T-cell (primary cell): Measurements from ENCODE around the gene RAB33A. TPM values are rescaled to one million over a fixed set of nuclear protein-coding genes. Genes with fewer than 3 reads are reported as not detected.

Experiments
- ATAC-seq, 4 experiments: fragments of 200-7000 bp in 3 of 4; fragments of 150-1000 bp in 1 of 4; cut with Tn5 transposase; replicated peaks in 1 of 4; 1 replicate in 3 of 4; 2 replicates in 1 of 4; pipeline ENCODE4 v1.10.0; 2021; ENCODE audit warnings: moderate library complexity in 3 of 4, mild to moderate bottlenecking in 2 of 4, moderate number of reproducible peaks in 1 of 4
- CTCF ChIA-PET, 2 donors: fragments of 300-600 bp; sonication (Branson Sonifier 250); formaldehyde crosslinking; loops; one replicate each; lab custom pipeline; 2022; ENCODE audit warnings: antibody characterized with exemption in 2 of 2; lab: Charles Lee
- POLR2A ChIA-PET, 2 donors: fragments of 300-600 bp; sonication (Branson Sonifier 250); formaldehyde crosslinking; loops; one replicate each; lab custom pipeline; 2022; ENCODE audit warnings: antibody characterized with exemption in 2 of 2; lab: Charles Lee
- DNase-seq, 35 experiments: peaks; one replicate each; pipeline versions ENCODE4 v3.0.0 to v3.0.0-alpha.2; 2013 to 2023
- H3K27ac ChIP-seq: one replicate; pipeline ENCODE4 v1.5.1; 2013; ENCODE audit warnings: low read length
- H3K27me3 ChIP-seq, 2 experiments: replicated peaks in 1 of 2; 1 replicate in 1 of 2; 2 replicates in 1 of 2; pipeline versions ENCODE4 v1.6.1 to v1.7.0; 2013; ENCODE audit warnings: low read length in 1 of 2, mixed read lengths in 1 of 2; ENCODE audit not compliant: control insufficient read depth in 2 of 2, insufficient read depth in 2 of 2; ENCODE audit errors: extremely low read depth in 1 of 2
- H3K36me3 ChIP-seq, 2 donors: 1 replicate in 1 of 2; 2 replicates in 1 of 2; pipeline versions ENCODE4 v1.6.1 to v1.7.0; 2013; ENCODE audit warnings: low read length in 1 of 2; ENCODE audit not compliant: control insufficient read depth in 2 of 2, insufficient read depth in 1 of 2; ENCODE audit errors: extremely low read depth in 1 of 2
- H3K4me1 ChIP-seq, 2 experiments: 1 replicate in 1 of 2; 2 replicates in 1 of 2; pipeline versions ENCODE4 v1.6.1 to v1.7.0; 2013; ENCODE audit warnings: low read length in 2 of 2, mixed read lengths in 1 of 2; ENCODE audit not compliant: insufficient read depth in 2 of 2, control insufficient read depth in 1 of 2; ENCODE audit errors: extremely low read depth in 1 of 2
- H3K4me3 ChIP-seq, 2 donors: 1 replicate in 1 of 2; 2 replicates in 1 of 2; pipeline versions ENCODE4 v1.5.1 to v1.7.0; 2013; ENCODE audit warnings: mild to moderate bottlenecking in 2 of 2, low read length in 1 of 2, moderate library complexity in 1 of 2; ENCODE audit not compliant: control insufficient read depth in 1 of 2; ENCODE audit errors: extremely low read depth in 1 of 2
- H3K9me3 ChIP-seq: 2 replicates; pipeline ENCODE4 v1.7.0; 2013
- H3K27ac Mint-ChIP-seq, 2 donors: one replicate each; pipeline ENCODE4 v1.8.0; 2020 to 2021; ENCODE audit warnings: mild to moderate bottlenecking in 2 of 2, mixed read lengths in 2 of 2
- H3K27me3 Mint-ChIP-seq, 2 donors: one replicate each; pipeline ENCODE4 v1.8.0; 2021 to 2022; ENCODE audit warnings: mixed read lengths in 2 of 2
- H3K36me3 Mint-ChIP-seq: one replicate; pipeline ENCODE4 v1.8.0; 2021; ENCODE audit warnings: mixed read lengths
- H3K4me1 Mint-ChIP-seq, 3 donors: one replicate each; pipeline ENCODE4 v1.8.0; 2020 to 2022; ENCODE audit warnings: mixed read lengths in 3 of 3, mild to moderate bottlenecking in 1 of 3
- H3K4me3 Mint-ChIP-seq, 3 donors: one replicate each; pipeline ENCODE4 v1.8.0; 2020 to 2022; ENCODE audit warnings: mild to moderate bottlenecking in 3 of 3, mixed read lengths in 3 of 3, moderate library complexity in 3 of 3
- H3K9me3 Mint-ChIP-seq, 3 donors: one replicate each; pipeline ENCODE4 v1.8.0; 2020 to 2022; ENCODE audit warnings: mixed read lengths in 3 of 3
- WGBS: methylation state at CpG from one replicate; pipeline ENCODE4 v1.1.5; 2013; ENCODE audit warnings: missing lambda C conversion rate; ENCODE audit not compliant: insufficient coverage; 5-methylcytosine and 5-hydroxymethylcytosine counted together
- total RNA-seq, 35 experiments: library from RNA in 6 of 35; stranded (reverse) in 6 of 35; fragments of 120-200 nt in 1 of 35; gene quantifications; one replicate each; pipeline versions ENCODE4 v1.2.1 to v1.2.4 and lab custom pipeline; 2013 to 2026

Gene RAB33A
- total RNA-seq, 5 donors from 2014 or later (not counting 1 experiment from before 2014, with no cell fraction given) = 4.4 to 16.6 (median 13.9) TPM

DNA sequence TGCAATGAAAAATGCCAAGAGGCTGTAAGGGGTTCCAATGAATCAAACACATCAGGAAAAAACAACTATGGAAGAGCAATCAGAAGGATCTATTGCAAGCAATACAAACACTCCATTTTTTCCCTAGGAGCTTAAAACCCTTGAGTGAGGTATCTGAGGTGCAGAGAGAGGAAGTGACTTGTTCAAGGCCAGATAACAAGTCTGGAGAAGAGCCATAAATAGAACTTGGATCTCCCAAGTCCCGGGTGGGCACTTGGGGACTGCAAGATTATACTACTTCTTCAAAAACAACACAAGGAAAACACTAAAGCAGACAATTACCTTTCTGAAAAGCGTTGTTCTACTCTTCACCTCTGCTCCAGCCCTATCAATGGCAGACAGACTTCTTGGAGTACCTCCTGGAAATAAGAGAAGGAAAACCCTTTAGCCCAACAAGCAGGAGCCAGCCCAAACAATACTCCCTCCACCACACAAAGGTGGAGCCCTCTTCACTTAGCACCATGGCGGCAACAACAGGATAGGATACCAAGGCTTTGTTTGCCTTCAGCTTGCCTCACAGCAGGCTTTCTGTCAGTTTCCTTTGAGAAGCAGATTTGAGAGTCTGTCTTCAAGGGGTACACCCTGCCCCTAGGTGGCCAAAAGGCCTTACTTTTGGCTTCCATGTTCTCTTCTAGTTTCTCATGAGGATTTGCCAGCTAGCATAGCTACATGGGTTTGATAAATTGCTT is 32.1 kb upstream of the RAB33A start:
- CTCF ChIA-PET = interaction anchor here in 1 of 2 donors (0.5 to 0.6 kb wide), 2 partner anchors 29 to 111 kb away, joined by 3 read pairs; no protein-coding TSS in a partner anchor
- no CpG with 5 or more reads among the region's 3 CpGs for WGBS

DNA sequence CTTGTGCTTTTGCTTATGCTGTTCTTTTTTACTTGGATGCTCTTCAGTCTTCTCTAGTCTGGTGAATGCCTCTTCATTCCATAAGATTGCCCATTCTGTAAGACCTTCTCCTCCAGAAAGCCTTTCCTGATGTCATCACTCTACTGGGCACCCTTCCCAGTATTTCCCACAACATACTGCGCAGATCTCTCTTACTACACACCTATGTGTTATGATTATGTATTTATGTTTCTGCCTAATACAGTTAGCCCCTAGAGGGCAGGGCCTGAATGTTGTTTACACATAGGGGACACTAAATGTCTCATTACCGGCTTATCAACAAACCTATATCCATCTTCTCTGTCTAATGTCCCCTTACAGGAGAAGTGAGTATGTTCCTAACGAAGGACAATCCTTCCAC is 27.3 kb upstream of the RAB33A start:
- H3K27ac Mint-ChIP-seq = no peak overlapping the region
- no peaks in the 10 kb centered on the region for H3K4me1 Mint-ChIP-seq
- Histone ChIP-seq H3K36me3 (peaks cover 4 to 44% of the 10 kb centered on the region in 2 donors), H3K27ac (no peak overlapping the region), H3K27me3 (no peaks in the 10 kb centered on the region), H3K9me3 (no peaks in the 10 kb centered on the region), H3K4me1 (no peaks in the 10 kb centered on the region), H3K4me3 (no peak overlapping the region)
- CTCF ChIA-PET = no interaction called here
- no peak overlapping the region for H3K4me3 Mint-ChIP-seq
- POLR2A ChIA-PET = interaction anchor here in 1 of 2 donors (0.6 kb wide), 1 partner anchor 117 kb away, joined by 4 read pairs; no protein-coding TSS in a partner anchor
- WGBS = 86% methylated on average over 1 of the region's 3 CpGs
- ATAC-seq (no peak), DNase-seq (peak in 1 of 35 experiments; percentile 10)
- H3K36me3 Mint-ChIP-seq = peaks cover 39% of the 10 kb centered on the region
- peaks cover 0 to 8% of the 10 kb centered on the region in 2 donors for H3K27me3 Mint-ChIP-seq
- H3K9me3 Mint-ChIP-seq = no peaks in the 10 kb centered on the region

More for the DNA sequence above, 32.1 kb upstream of the RAB33A start:
- peaks cover 4 to 45% of the 10 kb centered on the region in 2 donors for H3K36me3 ChIP-seq
- no peak for ATAC-seq
- H3K4me1 Mint-ChIP-seq = no peaks in the 10 kb centered on the region
- peaks cover 37% of the 10 kb centered on the region for H3K36me3 Mint-ChIP-seq
- no peak overlapping the region for H3K4me3 ChIP-seq
- H3K27ac ChIP-seq = no peak overlapping the region
- no peak for DNase-seq
- H3K4me1 ChIP-seq = no peaks in the 10 kb centered on the region
- no peak overlapping the region for H3K27ac Mint-ChIP-seq
- no peaks in the 10 kb centered on the region for H3K9me3 ChIP-seq
- POLR2A ChIA-PET = no interaction called here
- H3K9me3 Mint-ChIP-seq = no peaks in the 10 kb centered on the region
- H3K27me3 ChIP-seq = no peaks in the 10 kb centered on the region
- H3K27me3 Mint-ChIP-seq = peaks cover 0 to 12% of the 10 kb centered on the region in 2 donors
- H3K4me3 Mint-ChIP-seq = no peak overlapping the region

DNA sequence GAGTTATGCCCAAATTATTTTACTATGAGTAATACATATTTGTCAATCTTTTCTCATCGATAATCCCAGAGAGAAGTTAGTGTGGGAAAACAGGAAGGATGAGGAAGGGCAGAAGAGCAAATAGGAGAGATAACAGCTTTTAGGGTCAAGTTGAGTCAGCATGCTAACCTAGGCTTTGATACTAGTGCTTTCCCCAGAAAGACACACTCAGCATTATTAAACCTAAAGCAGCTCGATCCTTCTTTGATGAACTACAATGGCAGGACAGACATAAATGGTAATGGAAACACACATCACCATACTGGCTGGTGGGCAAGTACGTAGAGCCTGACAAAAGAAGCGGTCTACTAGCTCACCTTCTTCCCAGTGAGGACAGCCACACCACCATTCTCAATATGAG is 26.6 kb upstream of the RAB33A start:
- Mint-ChIP-seq H3K27me3 (peaks cover 0 to 8% of the 10 kb centered on the region in 2 donors), H3K4me1 (no peaks in the 10 kb centered on the region), H3K9me3 (no peaks in the 10 kb centered on the region), H3K27ac (no peak overlapping the region), H3K36me3 (peaks cover 37% of the 10 kb centered on the region), H3K4me3 (no peak overlapping the region)
- DNase-seq = no peak
- Histone ChIP-seq H3K27ac (no peak overlapping the region), H3K4me3 (no peak overlapping the region), H3K9me3 (no peaks in the 10 kb centered on the region), H3K27me3 (no peaks in the 10 kb centered on the region), H3K36me3 (peaks cover 4 to 38% of the 10 kb centered on the region in 2 donors), H3K4me1 (no peaks in the 10 kb centered on the region)
- ChIA-PET CTCF (no interaction called here), POLR2A (no interaction called here)
- no peak for ATAC-seq
- no CpG with 5 or more reads among the region's 4 CpGs for WGBS

DNA sequence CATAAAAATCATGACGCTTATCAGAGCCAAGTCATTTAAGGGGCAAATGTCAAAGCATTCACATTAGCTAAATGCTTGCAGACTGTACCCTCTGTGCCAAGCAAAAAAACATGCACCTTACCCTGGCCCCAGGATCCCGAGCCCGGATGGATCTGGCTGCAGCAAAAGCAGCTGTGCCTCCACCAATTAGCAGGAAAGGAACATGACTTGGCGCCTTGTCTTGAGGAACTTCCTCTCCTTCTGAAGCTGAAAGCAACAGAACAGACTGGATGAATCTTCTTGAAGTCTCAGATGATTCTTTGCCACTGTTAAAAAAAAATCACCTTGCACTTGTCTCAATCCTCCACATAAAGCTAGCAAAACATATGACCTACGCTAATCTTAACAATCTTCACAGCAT is 24.1 kb upstream of the RAB33A start:
- Mint-ChIP-seq H3K4me3 (no peak overlapping the region), H3K27ac (no peak overlapping the region), H3K9me3 (no peaks in the 10 kb centered on the region), H3K36me3 (peaks cover 34% of the 10 kb centered on the region), H3K27me3 (peaks cover 0 to 5% of the 10 kb centered on the region in 2 donors), H3K4me1 (no peaks in the 10 kb centered on the region)
- ATAC-seq (no peak), DNase-seq (no peak)
- ChIA-PET POLR2A (no interaction called here), CTCF (interaction anchor here in 1 of 2 donors (1.5 kb wide), 1 partner anchor 45 kb away, joined by 6 read pairs; no protein-coding TSS in a partner anchor)
- Histone ChIP-seq H3K4me1 (no peaks in the 10 kb centered on the region), H3K27ac (no peak overlapping the region), H3K36me3 (peaks cover 4 to 33% of the 10 kb centered on the region in 2 donors), H3K9me3 (no peaks in the 10 kb centered on the region), H3K4me3 (no peak overlapping the region), H3K27me3 (no peaks in the 10 kb centered on the region)
- no CpG with 5 or more reads among the region's 5 CpGs for WGBS

DNA sequence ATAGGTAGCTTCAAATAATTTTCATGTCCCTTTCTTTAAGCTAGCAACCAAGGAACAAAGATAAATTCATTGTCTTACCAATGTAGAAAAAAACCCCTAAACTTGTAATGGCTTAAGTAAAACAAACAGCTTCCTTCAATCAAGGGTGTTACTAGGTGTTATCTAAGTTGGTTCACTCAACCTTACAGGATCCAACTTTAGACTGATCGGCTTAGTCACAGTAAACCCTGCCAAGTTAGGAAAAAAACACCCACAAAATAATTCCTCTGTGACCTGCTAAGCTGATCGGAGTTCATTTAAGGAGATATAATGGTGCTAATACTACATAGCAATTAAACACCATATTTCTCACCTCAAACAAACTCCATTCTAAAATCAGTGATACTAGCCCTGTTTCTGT is 16.2 kb upstream of the RAB33A start:
- no CpG with 5 or more reads among the region's 2 CpGs for WGBS
- H3K27me3 Mint-ChIP-seq = peaks cover 0 to 3% of the 10 kb centered on the region in 2 donors
- no peak overlapping the region for H3K27ac Mint-ChIP-seq
- no peak overlapping the region for H3K4me3 ChIP-seq
- H3K36me3 Mint-ChIP-seq = no peaks in the 10 kb centered on the region
- ChIA-PET CTCF (interaction anchor here in 1 of 2 donors (0.6 kb wide), 1 partner anchor 31 kb away, joined by 3 read pairs; no protein-coding TSS in a partner anchor), POLR2A (no interaction called here)
- peaks cover 6 to 7% (median 6%) of the 10 kb centered on the region in 3 donors for H3K4me1 Mint-ChIP-seq
- H3K4me1 ChIP-seq = no peaks in the 10 kb centered on the region
- ATAC-seq (no peak), DNase-seq (no peak)
- no peaks in the 10 kb centered on the region for H3K9me3 ChIP-seq
- H3K4me3 Mint-ChIP-seq = no peak overlapping the region
- no peak overlapping the region for H3K27ac ChIP-seq
- H3K27me3 ChIP-seq = no peaks in the 10 kb centered on the region
- H3K9me3 Mint-ChIP-seq = no peaks in the 10 kb centered on the region
- H3K36me3 ChIP-seq = no peaks in the 10 kb centered on the region

DNA sequence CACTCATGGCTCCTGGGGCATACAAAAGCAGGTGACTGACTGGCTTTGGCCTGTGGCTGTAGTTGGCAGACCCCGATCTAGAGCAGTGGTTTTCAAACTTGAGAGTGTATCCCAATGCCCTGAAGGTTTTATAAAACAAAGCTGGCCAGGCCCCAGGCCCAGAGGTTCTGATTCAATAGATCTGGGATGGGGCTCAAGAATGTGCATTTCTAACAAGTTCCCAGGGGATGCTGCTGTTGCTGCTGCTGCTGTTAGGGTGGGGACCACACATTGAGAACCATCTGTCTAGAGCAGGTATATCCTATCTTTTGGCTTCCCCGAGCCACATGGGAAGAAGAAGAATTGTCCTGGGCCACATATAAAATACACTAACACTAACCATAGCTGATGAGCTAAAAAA is 13.5 kb upstream of the RAB33A start:
- WGBS = no CpG with 5 or more reads among the region's 2 CpGs
- H3K9me3 Mint-ChIP-seq = no peaks in the 10 kb centered on the region
- ChIA-PET CTCF (interaction anchor here (0.6 kb wide), 3 partner anchors 78 to 703 kb away, joined by 3 to 5 read pairs (median 3); no protein-coding TSS in a partner anchor), POLR2A (interaction anchor here (0.6 kb wide), 3 partner anchors 18 to 60 kb away, joined by 6 to 9 read pairs (median 8); no protein-coding TSS in a partner anchor)
- no peak overlapping the region for H3K27ac ChIP-seq
- no peak overlapping the region for H3K27ac Mint-ChIP-seq
- peaks cover 19 to 20% (median 20%) of the 10 kb centered on the region in 3 donors for H3K4me1 Mint-ChIP-seq
- no peaks in the 10 kb centered on the region for H3K27me3 ChIP-seq
- no peak overlapping the region for H3K4me3 ChIP-seq
- no peak overlapping the region for H3K4me3 Mint-ChIP-seq
- H3K4me1 ChIP-seq = peaks cover 0 to 2% of the 10 kb centered on the region in 2 experiments
- no peaks in the 10 kb centered on the region for H3K9me3 ChIP-seq
- ATAC-seq = no peak
- H3K27me3 Mint-ChIP-seq = peaks cover 0 to 7% of the 10 kb centered on the region in 2 donors
- H3K36me3 Mint-ChIP-seq = no peaks in the 10 kb centered on the region
- no peaks in the 10 kb centered on the region for H3K36me3 ChIP-seq
- no peak for DNase-seq
